Lower leg skin (tissue), 3 donors: ENCODE data around the gene ANKFN1.

Experiments
- CTCF ChIP-seq, 3 donors: fragments of 450-650 bp; IDR thresholded peaks; one replicate each; pipeline ENCODE4 v1.5.1; 2016; ENCODE audit warnings: antibody characterized with exemption in 3 of 3, mild to moderate bottlenecking in 3 of 3, moderate library complexity in 2 of 3
- POLR2A ChIP-seq, 2 donors: fragments of 450-650 bp; IDR thresholded peaks; one replicate each; pipeline ENCODE4 v1.6.1; 2016 to 2017; ENCODE audit warnings: antibody characterized with exemption in 2 of 2, mild to moderate bottlenecking in 1 of 2, moderate library complexity in 1 of 2

- TF ChIP-seq POLR2A (IDR thresholded peaks at IDR 0.05) (no peak), CTCF (IDR thresholded peaks at IDR 0.05) (no peak)
Measured at GRCh38 chr17:56359518-56359917, 206.2 kb downstream of the ANKFN1 start.
